ENCODE data around the gene VGF. TPM values are rescaled to one million over a fixed set of nuclear protein-coding genes. Genes with fewer than 3 reads are reported as not detected.
A peak's percentile ranks its signal among the peaks of the same experiment; 100 is the strongest.
"Not testable (repeated sequence)": the region's sequence is repeated elsewhere in the genome, so short reads cannot be mapped to it uniquely, and the experiment has no call there.

Gene VGF
- total RNA-seq, 2 experiments from 2014 or later = 0.30 to 0.33 TPM

GRCh38 chr7:101137651-101138212, 27.6 kb downstream of the VGF start:
- POLR2A ChIA-PET = interaction anchor here (1.9 kb wide), 1 partner anchor 52 kb away, joined by 8 read pairs; the partner anchor contains the start of gene TRIM56
- CTCF ChIA-PET = interaction anchor here (1.5 to 9.3 kb wide), 4 partner anchors 13 to 57 kb away, joined by 3 to 208 read pairs (median 16); partner anchors contain the start of gene SERPINE1
- Mint-ChIP-seq H3K27me3 (peaks cover 47% of the 10 kb centered on the region), H3K9me3 (no peaks in the 10 kb centered on the region), H3K4me3 (no peak overlapping the region), H3K4me1 (peaks cover 36% of the 10 kb centered on the region), H3K36me3 (ENCODE audit: low read depth) (no peaks in the 10 kb centered on the region), H3K27ac (no peak overlapping the region)
- no peak for DNase-seq

- no peak for DNase-seq
- no peak overlapping the region for H3K4me3 Mint-ChIP-seq
- POLR2A ChIA-PET = no interaction called here
- no peaks in the 10 kb centered on the region for H3K9me3 Mint-ChIP-seq
- no peaks in the 10 kb centered on the region for H3K36me3 Mint-ChIP-seq (ENCODE audit: low read depth)
- peaks cover 51% of the 10 kb centered on the region for H3K27me3 Mint-ChIP-seq
- CTCF ChIA-PET = interaction anchor here (0.7 to 1.6 kb wide), 6 partner anchors 9 to 188 kb away, joined by 3 to 18 read pairs (median 3); no protein-coding TSS in a partner anchor
- no peak overlapping the region for H3K27ac Mint-ChIP-seq
- peaks cover 23% of the 10 kb centered on the region for H3K4me1 Mint-ChIP-seq
These were observed 30.9 kb downstream of the VGF start for GRCh38 chr7:101134399-101134980.

GRCh38 chr7:101133621-101134398, 31.6 kb downstream of the VGF start:
- ChIA-PET CTCF (interaction anchor here (0.7 to 1.6 kb wide), 7 partner anchors 10 to 188 kb away, joined by 3 to 18 read pairs (median 3); no protein-coding TSS in a partner anchor), POLR2A (no interaction called here)
- Mint-ChIP-seq H3K27ac (no peak overlapping the region), H3K4me3 (no peak overlapping the region), H3K9me3 (no peaks in the 10 kb centered on the region), H3K27me3 (peaks cover 51% of the 10 kb centered on the region), H3K36me3 (ENCODE audit: low read depth) (no peaks in the 10 kb centered on the region), H3K4me1 (peaks cover 20% of the 10 kb centered on the region)
- DNase-seq = no peak

- H3K27me3 Mint-ChIP-seq = peaks cover 54% of the 10 kb centered on the region
- DNase-seq; H3K9me3 Mint-ChIP-seq; POLR2A ChIA-PET; H3K27ac Mint-ChIP-seq; H3K4me3 Mint-ChIP-seq; H3K36me3 Mint-ChIP-seq (ENCODE audit: low read depth): not testable (repeated sequence)
- H3K4me1 Mint-ChIP-seq = peaks cover 18% of the 10 kb centered on the region
- CTCF ChIA-PET = interaction anchor here (1.1 to 1.6 kb wide), 3 partner anchors 11 to 60 kb away, joined by 3 to 6 read pairs (median 3); no protein-coding TSS in a partner anchor
These were observed 32.5 kb downstream of the VGF start for GRCh38 chr7:101132626-101133600.

GRCh38 chr7:101129603-101130117, 35.7 kb downstream of the VGF start:
- Mint-ChIP-seq H3K27me3 (peaks cover 58% of the 10 kb centered on the region), H3K36me3 (ENCODE audit: low read depth) (no peaks in the 10 kb centered on the region), H3K9me3 (no peaks in the 10 kb centered on the region), H3K4me1 (peaks cover 40% of the 10 kb centered on the region), H3K4me3 (no peak overlapping the region), H3K27ac (no peak overlapping the region)
- no peak for DNase-seq
- CTCF ChIA-PET = interaction anchor here (0.7 kb wide), 1 partner anchor 614 kb away, joined by 4 read pairs; no protein-coding TSS in a partner anchor
- POLR2A ChIA-PET = no interaction called here

- ChIA-PET POLR2A (no interaction called here), CTCF (interaction anchor here (2.9 kb wide), 1 partner anchor 15 kb away, joined by 15 read pairs; no protein-coding TSS in a partner anchor)
- Mint-ChIP-seq H3K27ac (no peak overlapping the region), H3K27me3 (peaks cover 54% of the 10 kb centered on the region), H3K9me3 (no peaks in the 10 kb centered on the region), H3K36me3 (ENCODE audit: low read depth) (no peaks in the 10 kb centered on the region), H3K4me1 (peaks cover 42% of the 10 kb centered on the region), H3K4me3 (no peak overlapping the region)
- no peak for DNase-seq
These were observed 37.1 kb downstream of the VGF start for GRCh38 chr7:101128040-101128834.

GRCh38 chr7:101127460-101128039, 37.8 kb downstream of the VGF start:
- ChIA-PET CTCF (interaction anchor here (2.9 to 5.5 kb wide), 2 partner anchors 11 to 16 kb away, joined by 15 to 26 read pairs; no protein-coding TSS in a partner anchor), POLR2A (interaction anchor here (1.4 kb wide), 2 partner anchors 8 to 42 kb away, joined by 3 to 6 read pairs; partner anchors contain the start of gene TRIM56)
- no peaks in the 10 kb centered on the region for H3K36me3 Mint-ChIP-seq (ENCODE audit: low read depth)
- H3K9me3 Mint-ChIP-seq = no peaks in the 10 kb centered on the region
- DNase-seq = no peak
- H3K27ac Mint-ChIP-seq = no peak overlapping the region
- peaks cover 57% of the 10 kb centered on the region for H3K27me3 Mint-ChIP-seq
- H3K4me3 Mint-ChIP-seq = peak overlapping the region; percentile 59
- H3K4me1 Mint-ChIP-seq = peaks cover 43% of the 10 kb centered on the region

- peaks cover 61% of the 10 kb centered on the region for H3K27me3 Mint-ChIP-seq
- peak within 1 kb of the TSS; percentile 59 for H3K4me3 Mint-ChIP-seq
- peak within 1 kb of the TSS; percentile 55 for H3K27ac Mint-ChIP-seq
- peak; percentile 76 for DNase-seq
- ChIA-PET CTCF (interaction anchor here (1.0 to 5.5 kb wide), 4 partner anchors 11 to 422 kb away, joined by 3 to 26 read pairs (median 10); partner anchors contain the start of gene PLOD3), POLR2A (interaction anchor here (1.4 kb wide), 3 partner anchors 9 to 90 kb away, joined by 3 to 6 read pairs (median 3); partner anchors contain the start of genes PLOD3 and TRIM56)
- H3K36me3 Mint-ChIP-seq (ENCODE audit: low read depth) = no peaks in the 10 kb centered on the region
- H3K9me3 Mint-ChIP-seq = no peaks in the 10 kb centered on the region
- peaks cover 50% of the 10 kb centered on the region for H3K4me1 Mint-ChIP-seq
These were observed 38.5 kb downstream of the VGF start, which contains the start of gene SERPINE1 for GRCh38 chr7:101126651-101127459. SERPINE1 (plus strand) TSS chr7:101127104; CDS start chr7:101128394, 1,290 bp downstream.

GRCh38 chr7:101125989-101126650, 39.2 kb downstream of the VGF start:
- no peaks in the 10 kb centered on the region for H3K9me3 Mint-ChIP-seq
- peak overlapping the region; percentile 59 for H3K4me3 Mint-ChIP-seq
- peak; percentile 35 for DNase-seq
- peaks cover 51% of the 10 kb centered on the region for H3K4me1 Mint-ChIP-seq
- peaks cover 64% of the 10 kb centered on the region for H3K27me3 Mint-ChIP-seq
- CTCF ChIA-PET = interaction anchor here (1.0 to 5.5 kb wide), 4 partner anchors 12 to 421 kb away, joined by 3 to 26 read pairs (median 10); partner anchors contain the start of gene PLOD3
- no peak overlapping the region for H3K27ac Mint-ChIP-seq
- POLR2A ChIA-PET = interaction anchor here (1.0 to 1.4 kb wide), 4 partner anchors 10 to 691 kb away, joined by 3 to 6 read pairs (median 3); partner anchors contain the start of genes PLOD3 and TRIM56
- H3K36me3 Mint-ChIP-seq (ENCODE audit: low read depth) = no peaks in the 10 kb centered on the region

Data from activated CD4-positive, alpha-beta memory T cell treated with anti-CD3 and anti-CD28 coated beads, Interleukin-2, amount 10 ng/mL, durations not matched to agents 7 days and 5 days (primary cell).